ENCODE measurements around the gene PCF11. TPM values are rescaled to one million over a fixed set of nuclear protein-coding genes. Genes with fewer than 3 reads are reported as not detected.
A peak's percentile ranks its signal among the peaks of the same experiment; 100 is the strongest.

Gene PCF11
- total RNA-seq, 1 donor from 2014 or later, result 65.1 TPM

- peak; percentile 90 for DNase-seq (ENCODE audit: extremely low spot score, unreplicated experiment)
- Mint-ChIP-seq H3K4me1 (ENCODE audit: unreplicated experiment) (peaks cover 18% of the 10 kb centered on the region), H3K9me3 (no peaks in the 10 kb centered on the region), H3K27ac (peak within 1 kb of the TSS; percentile 95), H3K27me3 (no peaks in the 10 kb centered on the region), H3K36me3 (peaks cover 4% of the 10 kb centered on the region), H3K4me3 (peak within 1 kb of the TSS; percentile 99)
- TF ChIP-seq CTCF (conservative IDR thresholded peaks at IDR 0.05), result no peak
These were observed 36.7 kb downstream of the PCF11 start, which contains the start of gene ANKRD42 for GRCh38 chr11:83193315-83194280. ANKRD42 (plus strand) TSS chr11:83193712; CDS start chr11:83194671, 959 bp downstream.

GRCh38 chr11:83194281-83195142 is 37.6 kb downstream of the PCF11 start:
- H3K9me3 Mint-ChIP-seq, result no peaks in the 10 kb centered on the region
- H3K27ac Mint-ChIP-seq, result peak overlapping the region; percentile 95
- TF ChIP-seq CTCF (conservative IDR thresholded peaks at IDR 0.05), result no peak
- peaks cover 4% of the 10 kb centered on the region for H3K36me3 Mint-ChIP-seq
- peak overlapping the region; percentile 99 for H3K4me3 Mint-ChIP-seq
- no peaks in the 10 kb centered on the region for H3K27me3 Mint-ChIP-seq
- DNase-seq (ENCODE audit: extremely low spot score, unreplicated experiment), result no peak
- H3K4me1 Mint-ChIP-seq (ENCODE audit: unreplicated experiment), result peaks cover 18% of the 10 kb centered on the region

GRCh38 chr11:83195143-83195466 is 38.2 kb downstream of the PCF11 start:
- Mint-ChIP-seq H3K27ac (peak overlapping the region; percentile 95), H3K4me1 (ENCODE audit: unreplicated experiment) (peaks cover 18% of the 10 kb centered on the region), H3K27me3 (no peaks in the 10 kb centered on the region), H3K4me3 (peak overlapping the region; percentile 99), H3K36me3 (peaks cover 4% of the 10 kb centered on the region), H3K9me3 (no peaks in the 10 kb centered on the region)
- no peak for DNase-seq (ENCODE audit: extremely low spot score, unreplicated experiment)
- TF ChIP-seq CTCF (conservative IDR thresholded peaks at IDR 0.05), result peak; percentile 18

GRCh38 chr11:83195649-83196048 is 38.7 kb downstream of the PCF11 start:
- Mint-ChIP-seq H3K36me3 (peaks cover 4% of the 10 kb centered on the region), H3K27ac (peak overlapping the region; percentile 95), H3K4me1 (ENCODE audit: unreplicated experiment) (peaks cover 18% of the 10 kb centered on the region), H3K27me3 (no peaks in the 10 kb centered on the region), H3K4me3 (peak overlapping the region; percentile 99), H3K9me3 (no peaks in the 10 kb centered on the region)
- no peak for TF ChIP-seq CTCF (conservative IDR thresholded peaks at IDR 0.05)
- no peak for DNase-seq (ENCODE audit: extremely low spot score, unreplicated experiment)

GRCh38 chr11:83200035-83200434 is 43.1 kb downstream of the PCF11 start:
- peaks cover 9% of the 10 kb centered on the region for H3K36me3 Mint-ChIP-seq
- no peak overlapping the region for H3K4me3 Mint-ChIP-seq
- DNase-seq (ENCODE audit: extremely low spot score, unreplicated experiment), result no peak
- TF ChIP-seq CTCF (conservative IDR thresholded peaks at IDR 0.05), result no peak
- no peaks in the 10 kb centered on the region for H3K9me3 Mint-ChIP-seq
- H3K4me1 Mint-ChIP-seq (ENCODE audit: unreplicated experiment), result peaks cover 14% of the 10 kb centered on the region
- H3K27me3 Mint-ChIP-seq, result no peaks in the 10 kb centered on the region
- H3K27ac Mint-ChIP-seq, result no peak overlapping the region
